ENCODE measurements around the gene CUL9.

DNA sequence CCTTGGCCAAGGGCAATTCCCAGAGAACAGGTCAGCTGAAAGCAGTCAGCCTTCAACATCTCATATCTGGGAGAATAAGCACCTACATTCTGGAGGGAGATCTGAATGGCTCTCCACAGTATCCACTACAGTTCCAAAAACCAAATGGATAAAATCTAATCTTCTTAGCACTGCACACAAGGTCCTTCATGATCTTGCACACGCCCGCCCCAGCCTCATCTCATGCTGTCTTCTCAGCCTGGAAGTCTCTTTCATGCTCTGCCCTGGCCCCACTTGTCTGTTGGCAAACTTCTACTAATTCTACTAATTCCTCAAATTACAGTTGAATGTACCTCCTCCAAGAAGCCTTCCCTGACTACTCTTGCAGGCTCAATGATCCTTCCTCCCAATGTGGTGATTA lies 59.5 kb downstream of the CUL9 start:
- TF ChIP-seq, protein P1, sequence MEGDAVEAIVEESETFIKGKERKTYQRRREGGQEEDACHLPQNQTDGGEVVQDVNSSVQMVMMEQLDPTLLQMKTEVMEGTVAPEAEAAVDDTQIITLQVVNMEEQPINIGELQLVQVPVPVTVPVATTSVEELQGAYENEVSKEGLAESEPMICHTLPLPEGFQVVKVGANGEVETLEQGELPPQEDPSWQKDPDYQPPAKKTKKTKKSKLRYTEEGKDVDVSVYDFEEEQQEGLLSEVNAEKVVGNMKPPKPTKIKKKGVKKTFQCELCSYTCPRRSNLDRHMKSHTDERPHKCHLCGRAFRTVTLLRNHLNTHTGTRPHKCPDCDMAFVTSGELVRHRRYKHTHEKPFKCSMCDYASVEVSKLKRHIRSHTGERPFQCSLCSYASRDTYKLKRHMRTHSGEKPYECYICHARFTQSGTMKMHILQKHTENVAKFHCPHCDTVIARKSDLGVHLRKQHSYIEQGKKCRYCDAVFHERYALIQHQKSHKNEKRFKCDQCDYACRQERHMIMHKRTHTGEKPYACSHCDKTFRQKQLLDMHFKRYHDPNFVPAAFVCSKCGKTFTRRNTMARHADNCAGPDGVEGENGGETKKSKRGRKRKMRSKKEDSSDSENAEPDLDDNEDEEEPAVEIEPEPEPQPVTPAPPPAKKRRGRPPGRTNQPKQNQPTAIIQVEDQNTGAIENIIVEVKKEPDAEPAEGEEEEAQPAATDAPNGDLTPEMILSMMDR (IDR thresholded peaks at IDR 0.05) = no peak
- no peak for TF ChIP-seq POLR2A (IDR thresholded peaks at IDR 0.05)
